Type B pancreatic cell (in vitro differentiated cells): Measurements from ENCODE around the gene MPG. TPM values are rescaled to one million over a fixed set of nuclear protein-coding genes. Genes with fewer than 3 reads are reported as not detected.

Source experiments
- DNase-seq: peaks from one replicate; pipeline ENCODE4 v3.0.0; 2021; ENCODE audit warnings: mixed read lengths; ENCODE audit not compliant: unreplicated experiment; ENCODE audit errors: extremely low spot score
- H3K27ac Mint-ChIP-seq: 2 replicates; pipeline ENCODE4 v1.8.0; 2021; ENCODE audit warnings: mild to moderate bottlenecking, mixed read lengths
- H3K27me3 Mint-ChIP-seq: 2 replicates; pipeline ENCODE4 v1.8.0; 2021; ENCODE audit warnings: mixed read lengths
- H3K36me3 Mint-ChIP-seq: 2 replicates; pipeline ENCODE4 v1.8.0; 2021; ENCODE audit warnings: mixed read lengths
- H3K4me1 Mint-ChIP-seq: one replicate; pipeline ENCODE4 v1.8.0; 2021; ENCODE audit warnings: mixed read lengths; ENCODE audit not compliant: unreplicated experiment
- H3K4me3 Mint-ChIP-seq: 2 replicates; pipeline ENCODE4 v1.8.0; 2021; ENCODE audit warnings: mild to moderate bottlenecking, mixed read lengths
- H3K9me3 Mint-ChIP-seq: 2 replicates; pipeline ENCODE4 v1.8.0; 2021; ENCODE audit warnings: mixed read lengths
- CTCF ChIP-seq: fragments of 200-600 bp; sonication (generic); conservative IDR thresholded peaks from 2 replicates; pipeline ENCODE4 v1.5.0; 2021; ENCODE audit warnings: antibody characterized with exemption, mild to moderate bottlenecking
- total RNA-seq: library from RNA; stranded (reverse); gene quantifications from 2 replicates; pipeline ENCODE4 v1.2.1, GENCODE V29; 2021; ENCODE audit warnings: low replicate concordance

The MPG gene
- total RNA-seq, 1 donor from 2014 or later: 38.0 TPM

- Mint-ChIP-seq H3K27ac (peak overlapping the region; percentile 72), H3K27me3 (no peaks in the 10 kb centered on the region), H3K4me1 (peaks cover 17% of the 10 kb centered on the region), H3K9me3 (no peaks in the 10 kb centered on the region), H3K4me3 (peak overlapping the region; percentile 90), H3K36me3 (peaks cover under 1% of the 10 kb centered on the region)
- no peak for DNase-seq
- no peak for TF ChIP-seq CTCF
These were observed 572 bp downstream of the MPG start for GRCh38 chr16:78444-79150.

- H3K27ac Mint-ChIP-seq: peak overlapping the region; percentile 72
- no peaks in the 10 kb centered on the region for H3K27me3 Mint-ChIP-seq
- TF ChIP-seq CTCF: no peak
- no peak for DNase-seq
- peaks cover 5% of the 10 kb centered on the region for H3K36me3 Mint-ChIP-seq
- H3K4me3 Mint-ChIP-seq: peak overlapping the region; percentile 90
- no peaks in the 10 kb centered on the region for H3K9me3 Mint-ChIP-seq
- H3K4me1 Mint-ChIP-seq: peaks cover 20% of the 10 kb centered on the region
These were observed 1.4 kb downstream of the MPG start for GRCh38 chr16:79151-80054.

- Mint-ChIP-seq H3K27me3 (no peaks in the 10 kb centered on the region), H3K4me3 (no peak overlapping the region), H3K36me3 (peaks cover 5% of the 10 kb centered on the region), H3K27ac (no peak overlapping the region), H3K9me3 (no peaks in the 10 kb centered on the region), H3K4me1 (peaks cover 5% of the 10 kb centered on the region)
- no peak for DNase-seq
- no peak for TF ChIP-seq CTCF
These were observed 5.1 kb downstream of the MPG start for GRCh38 chr16:83060-83603.

GRCh38 chr16:83781-84615, 6.0 kb downstream of the MPG start:
- peak; percentile 17 for TF ChIP-seq CTCF
- Mint-ChIP-seq H3K4me1 (peaks cover 5% of the 10 kb centered on the region), H3K4me3 (no peak overlapping the region), H3K9me3 (no peaks in the 10 kb centered on the region), H3K36me3 (peaks cover 5% of the 10 kb centered on the region), H3K27me3 (no peaks in the 10 kb centered on the region), H3K27ac (peak overlapping the region; percentile 64)
- DNase-seq: no peak

GRCh38 chr16:84718-85406, 6.8 kb downstream of the MPG start:
- no peak overlapping the region for H3K27ac Mint-ChIP-seq
- H3K27me3 Mint-ChIP-seq: no peaks in the 10 kb centered on the region
- no peak for TF ChIP-seq CTCF
- H3K4me3 Mint-ChIP-seq: no peak overlapping the region
- no peak for DNase-seq
- peaks cover 5% of the 10 kb centered on the region for H3K4me1 Mint-ChIP-seq
- H3K36me3 Mint-ChIP-seq: peaks cover 5% of the 10 kb centered on the region
- no peaks in the 10 kb centered on the region for H3K9me3 Mint-ChIP-seq
